GM23338 (cell line): Measurements from ENCODE around the gene WSCD1. TPM values are rescaled to one million over a fixed set of nuclear protein-coding genes. Genes with fewer than 3 reads are reported as not detected.

ENCODE experiments used
- ATAC-seq: fragments of 200-7000 bp; cut with Tn5 transposase; 3 replicates; pipeline ENCODE4 v1.9.1; 2020
- DNase-seq: peaks from one replicate; pipeline ENCODE4 v3.0.0-alpha.2; 2015; ENCODE audit warnings: low spot score
- H2AFZ ChIP-seq: fragments of 200-600 bp; sonication (generic); 2 replicates; pipeline ENCODE4 v1.8.0; 2016; ENCODE audit warnings: antibody characterized with exemption, mild to moderate bottlenecking, moderate library complexity
- H3F3A ChIP-seq: fragments of 200-600 bp; sonication (generic); replicated peaks from 2 replicates; pipeline ENCODE4 v1.8.0; 2017; ENCODE audit warnings: antibody characterized with exemption, mixed run types, low read depth
- H3K27ac ChIP-seq: fragments of 200-600 bp; sonication (generic); 2 replicates; pipeline ENCODE4 v1.6.1; 2016; ENCODE audit warnings: low read depth
- H3K27me3 ChIP-seq: fragments of 200-600 bp; sonication (generic); 2 replicates; pipeline ENCODE4 v1.8.0; 2016; ENCODE audit warnings: mild to moderate bottlenecking, mixed run types, moderate library complexity; ENCODE audit not compliant: insufficient read depth
- H3K36me3 ChIP-seq: fragments of 200-600 bp; sonication (generic); 2 replicates; pipeline ENCODE4 v1.8.0; 2016; ENCODE audit warnings: mild to moderate bottlenecking; ENCODE audit not compliant: insufficient read depth
- H3K4me1 ChIP-seq: fragments of 200-600 bp; sonication (generic); 2 replicates; pipeline ENCODE4 v1.8.0; 2016; ENCODE audit warnings: mild to moderate bottlenecking, moderate library complexity; ENCODE audit not compliant: insufficient read depth
- H3K4me2 ChIP-seq: fragments of 200-600 bp; sonication (generic); 2 replicates; pipeline ENCODE4 v1.7.1; 2017; ENCODE audit warnings: mixed run types
- H3K4me3 ChIP-seq: fragments of 200-600 bp; sonication (generic); 2 replicates; pipeline ENCODE4 v1.6.1; 2016; ENCODE audit warnings: mixed run types
- H3K79me2 ChIP-seq: fragments of 200-600 bp; sonication (generic); replicated peaks from 2 replicates; pipeline ENCODE4 v1.8.0; 2017; ENCODE audit warnings: mild to moderate bottlenecking; ENCODE audit not compliant: insufficient read depth
- H3K9me2 ChIP-seq: fragments of 200-600 bp; sonication (generic); 2 replicates; pipeline ENCODE4 v1.8.0; 2017; ENCODE audit not compliant: insufficient read depth
- H4K20me1 ChIP-seq: fragments of 200-600 bp; sonication (generic); replicated peaks from 2 replicates; pipeline ENCODE4 v1.8.0; 2017; ENCODE audit warnings: mild to moderate bottlenecking; ENCODE audit not compliant: insufficient read depth
- H3K27ac Mint-ChIP-seq: 2 replicates; pipeline ENCODE4 v1.8.0; 2020; ENCODE audit warnings: inconsistent platforms, mild to moderate bottlenecking, moderate library complexity, mixed read lengths
- H3K27me3 Mint-ChIP-seq: 3 replicates; pipeline ENCODE4 v1.8.0; 2022; ENCODE audit warnings: low read depth, mild to moderate bottlenecking, moderate library complexity, mixed read lengths, inconsistent platforms; ENCODE audit not compliant: insufficient read depth, poor library complexity
- H3K36me3 Mint-ChIP-seq: 3 replicates; pipeline ENCODE4 v1.8.0; 2021; ENCODE audit warnings: low read depth, mild to moderate bottlenecking, inconsistent platforms, moderate library complexity, mixed read lengths
- H3K4me1 Mint-ChIP-seq: 3 replicates; pipeline ENCODE4 v1.8.0; 2020; ENCODE audit warnings: mild to moderate bottlenecking, inconsistent platforms, mixed read lengths
- H3K4me3 Mint-ChIP-seq: 3 replicates; pipeline ENCODE4 v1.8.0; 2021; ENCODE audit warnings: moderate library complexity, mild to moderate bottlenecking, inconsistent platforms, mixed read lengths
- H3K9me3 Mint-ChIP-seq: 3 replicates; pipeline ENCODE4 v1.8.0; 2020; ENCODE audit warnings: moderate library complexity, mild to moderate bottlenecking, inconsistent platforms, mixed read lengths
- CREB1 ChIP-seq: fragments of 250-450 bp; sonication (Bioruptor Pico); IDR thresholded peaks from 2 replicates; pipeline ENCODE4 v1.5.0; 2020; ENCODE audit warnings: low read depth, mild to moderate bottlenecking, moderate library complexity
- CTCF ChIP-seq, 2 experiments: fragments of 200-600 bp in 1 of 2; sonication (generic) in 1 of 2; conservative IDR thresholded peaks; 2 replicates each; pipeline versions ENCODE4 v1.5.1 to v1.6.1; 2016 to 2017; ENCODE audit warnings: antibody characterized with exemption in 2 of 2, low read depth in 2 of 2, mild to moderate bottlenecking in 2 of 2, moderate library complexity in 1 of 2
- ETS1 ChIP-seq: IDR thresholded peaks from 2 replicates; pipeline ENCODE4 v1.6.1; 2016; ENCODE audit warnings: antibody characterized with exemption
- EZH2 ChIP-seq: fragments of 200-600 bp; sonication (generic); IDR thresholded peaks from one replicate; pipeline ENCODE4 v1.8.0; 2017; ENCODE audit warnings: antibody characterized with exemption, mild to moderate bottlenecking, low read depth; ENCODE audit not compliant: unreplicated experiment
- EZH2phosphoT487 ChIP-seq: fragments of 200-600 bp; sonication (generic); IDR thresholded peaks from one replicate; pipeline ENCODE4 v1.8.1; 2018; ENCODE audit warnings: antibody characterized with exemption; ENCODE audit not compliant: unreplicated experiment
- JUNB ChIP-seq: IDR thresholded peaks from one replicate; pipeline ENCODE4 v1.6.1; 2016; ENCODE audit warnings: antibody characterized with exemption; ENCODE audit not compliant: unreplicated experiment
- NANOG ChIP-seq: IDR thresholded peaks from 2 replicates; pipeline ENCODE4 v1.6.1; 2016; ENCODE audit warnings: antibody characterized with exemption, borderline replicate concordance
- POLR2AphosphoS5 ChIP-seq: IDR thresholded peaks from 2 replicates; pipeline ENCODE4 v1.6.1; 2016; ENCODE audit warnings: antibody characterized with exemption, low read depth
- REST ChIP-seq: IDR thresholded peaks from one replicate; pipeline ENCODE4 v1.6.1; 2018; ENCODE audit warnings: antibody characterized with exemption; ENCODE audit not compliant: unreplicated experiment
- STAT1 ChIP-seq: IDR thresholded peaks from one replicate; pipeline ENCODE4 v1.6.1; 2016; ENCODE audit warnings: antibody characterized with exemption; ENCODE audit not compliant: unreplicated experiment
- ZNF114 ChIP-seq: fragments of 250-450 bp; sonication (Bioruptor Pico); IDR thresholded peaks from 2 replicates; pipeline ENCODE4 v1.5.0; 2020; ENCODE audit warnings: mild to moderate bottlenecking, moderate library complexity
- ZNF331 ChIP-seq: fragments of 250-450 bp; sonication (Bioruptor Pico); IDR thresholded peaks from 2 replicates; pipeline ENCODE4 v1.5.0; 2020; ENCODE audit warnings: low read depth, mild to moderate bottlenecking, moderate library complexity
- ZNF462 ChIP-seq: fragments of 250-450 bp; sonication (Bioruptor Pico); IDR thresholded peaks from 2 replicates; pipeline ENCODE4 v1.5.0; 2020; ENCODE audit warnings: mild to moderate bottlenecking, moderate library complexity
- polyA plus RNA-seq: library from polyadenylated mRNA; unstranded; fragments of >200 nt; fragmentation: Nextera tagmentation; extraction: Ambion mirVana; gene quantifications from 2 replicates; pipeline ENCODE4 v1.2.1, GENCODE V29; 2016
- total RNA-seq: library from RNA; depleted of rRNA; stranded (reverse); fragments of >200 nt; shearing (Covaris generic); gene quantifications from 2 replicates; pipeline ENCODE4 v1.2.3, GENCODE V29; 2014

Gene WSCD1
- total and polyA plus RNA-seq, 2 experiments from 2014 or later: 6.1 to 38.9 TPM

GRCh38 chr17:6108382-6108781 lies 38.2 kb downstream of the WSCD1 start:
- Histone ChIP-seq H4K20me1 (no peaks in the 10 kb centered on the region), H2AFZ (no peak overlapping the region), H3K27ac (no peak overlapping the region), H3K4me1 (no peaks in the 10 kb centered on the region), H3K4me2 (no peak overlapping the region), H3F3A (no peaks in the 10 kb centered on the region), H3K79me2 (no peaks in the 10 kb centered on the region), H3K9me2 (peaks cover 7% of the 10 kb centered on the region; the same call in 1 of the 2 replicates), H3K4me3 (no peak overlapping the region), H3K27me3 (no peaks in the 10 kb centered on the region), H3K36me3 (no peaks in the 10 kb centered on the region)
- Mint-ChIP-seq H3K9me3 (no peaks in the 10 kb centered on the region; the same call in 2 of the 3 replicates), H3K4me3 (no peak overlapping the region), H3K27ac (no peak overlapping the region), H3K36me3 (peaks cover 66% of the 10 kb centered on the region), H3K27me3 (peaks cover 5% of the 10 kb centered on the region), H3K4me1 (no peaks in the 10 kb centered on the region; the same call in 2 of the 3 replicates)
- ATAC-seq: no peak
- no peak for TF ChIP-seq NANOG
- no peak for TF ChIP-seq STAT1
- no peak for TF ChIP-seq REST
- TF ChIP-seq EZH2: no peak
- no peak for TF ChIP-seq ZNF331 (CRISPR knock-in tag)
- TF ChIP-seq ZNF114 (CRISPR knock-in tag): no peak
- no peak for TF ChIP-seq CREB1 (CRISPR knock-in tag)
- TF ChIP-seq ZNF462 (CRISPR knock-in tag): no peak
- TF ChIP-seq ETS1: no peak
- TF ChIP-seq POLR2AphosphoS5: no peak
- no peak for TF ChIP-seq EZH2phosphoT487
- no peak for TF ChIP-seq CTCF (conservative IDR thresholded peaks at IDR 0.05; ENCODE audit: low read depth in 2 of 2)
- TF ChIP-seq JUNB: no peak
- DNase-seq: no peak
